Endothelial cell (in vitro differentiated cells): ENCODE measurements around the gene BACH2. TPM values are rescaled to one million over a fixed set of nuclear protein-coding genes. Genes with fewer than 3 reads are reported as not detected.
"Not testable (repeated sequence)": the region's sequence is repeated elsewhere in the genome, so short reads cannot be mapped to it uniquely, and the experiment has no call there.

Experiments used
- DNase-seq: peaks from one replicate; pipeline ENCODE4 v3.0.0; 2021; ENCODE audit warnings: low spot score
- H3K27ac Mint-ChIP-seq: one replicate; pipeline ENCODE4 v1.8.0; 2021; ENCODE audit warnings: mixed read lengths, inconsistent platforms; ENCODE audit not compliant: unreplicated experiment
- H3K27me3 Mint-ChIP-seq: one replicate; pipeline ENCODE4 v1.8.0; 2021; ENCODE audit warnings: mild to moderate bottlenecking, moderate library complexity, mixed read lengths, inconsistent platforms; ENCODE audit not compliant: unreplicated experiment
- H3K36me3 Mint-ChIP-seq: one replicate; pipeline ENCODE4 v1.8.0; 2021; ENCODE audit warnings: mild to moderate bottlenecking, low read depth, mixed read lengths, inconsistent platforms; ENCODE audit not compliant: unreplicated experiment
- H3K4me1 Mint-ChIP-seq: one replicate; pipeline ENCODE4 v1.8.0; 2021; ENCODE audit warnings: mild to moderate bottlenecking, mixed read lengths, inconsistent platforms; ENCODE audit not compliant: unreplicated experiment
- H3K4me3 Mint-ChIP-seq: one replicate; pipeline ENCODE4 v1.8.0; 2021; ENCODE audit warnings: mild to moderate bottlenecking, mixed read lengths, inconsistent platforms; ENCODE audit not compliant: unreplicated experiment
- H3K9me3 Mint-ChIP-seq: one replicate; pipeline ENCODE4 v1.8.0; 2021; ENCODE audit warnings: mixed read lengths, inconsistent platforms; ENCODE audit not compliant: unreplicated experiment
- CTCF ChIP-seq: fragments of 200-600 bp; sonication (generic); IDR thresholded peaks from one replicate; pipeline ENCODE4 v1.5.0; 2021; ENCODE audit warnings: antibody characterized with exemption; ENCODE audit not compliant: unreplicated experiment
- total RNA-seq: library from RNA; stranded (reverse); fragmentation: NEBNext Ultra II Directional; extraction: Animal tissue kit (Norgen Biotek cat#: 25700); gene quantifications from one replicate; pipeline ENCODE4 v1.2.1, GENCODE V29; 2021; ENCODE audit not compliant: unreplicated experiment

Gene BACH2
- total RNA-seq, 1 donor from 2014 or later = 3.9 TPM

- no peaks in the 10 kb centered on the region for H3K9me3 Mint-ChIP-seq
- H3K4me3 Mint-ChIP-seq = no peak overlapping the region
- H3K27ac Mint-ChIP-seq = no peak overlapping the region
- DNase-seq = no peak
- peaks cover 1% of the 10 kb centered on the region for H3K27me3 Mint-ChIP-seq
- no peak for TF ChIP-seq CTCF
- H3K36me3 Mint-ChIP-seq = no peaks in the 10 kb centered on the region
- H3K4me1 Mint-ChIP-seq = peaks cover 7% of the 10 kb centered on the region
Measured at GRCh38 chr6:90062667-90063066, 234.0 kb downstream of the BACH2 start.

- no peak for DNase-seq
- H3K36me3 Mint-ChIP-seq = no peaks in the 10 kb centered on the region
- no peaks in the 10 kb centered on the region for H3K9me3 Mint-ChIP-seq
- H3K27ac Mint-ChIP-seq = no peak overlapping the region
- H3K27me3 Mint-ChIP-seq = peaks cover 1% of the 10 kb centered on the region
- peaks cover 3% of the 10 kb centered on the region for H3K4me1 Mint-ChIP-seq
- H3K4me3 Mint-ChIP-seq = no peak overlapping the region
- no peak for TF ChIP-seq CTCF
Measured at GRCh38 chr6:90062051-90062450, 234.6 kb downstream of the BACH2 start.

- not testable (repeated sequence) for H3K4me3 Mint-ChIP-seq, H3K27me3 Mint-ChIP-seq, H3K36me3 Mint-ChIP-seq, H3K4me1 Mint-ChIP-seq, H3K27ac Mint-ChIP-seq, DNase-seq, H3K9me3 Mint-ChIP-seq
Measured at GRCh38 chr6:90059178-90059577, 237.5 kb downstream of the BACH2 start.

GRCh38 chr6:90055924-90056323 lies 240.7 kb downstream of the BACH2 start:
- not testable (repeated sequence) for H3K9me3 Mint-ChIP-seq, H3K27me3 Mint-ChIP-seq, H3K4me3 Mint-ChIP-seq, H3K27ac Mint-ChIP-seq, H3K36me3 Mint-ChIP-seq, H3K4me1 Mint-ChIP-seq, DNase-seq

GRCh38 chr6:90054193-90054592 lies 242.4 kb downstream of the BACH2 start:
- not testable (repeated sequence) for DNase-seq, H3K27ac Mint-ChIP-seq, H3K9me3 Mint-ChIP-seq, H3K4me1 Mint-ChIP-seq, H3K27me3 Mint-ChIP-seq, H3K4me3 Mint-ChIP-seq, H3K36me3 Mint-ChIP-seq

- Mint-ChIP-seq H3K36me3 (peaks cover 7% of the 10 kb centered on the region), H3K4me1 (no peaks in the 10 kb centered on the region), H3K27ac (no peak overlapping the region), H3K9me3 (peaks cover 5% of the 10 kb centered on the region), H3K4me3 (no peak overlapping the region), H3K27me3 (peaks cover 1% of the 10 kb centered on the region)
- DNase-seq = no peak
- no peak for TF ChIP-seq CTCF
Measured at GRCh38 chr6:90053614-90054013, 243.0 kb downstream of the BACH2 start.

GRCh38 chr6:90049295-90049694 lies 247.3 kb downstream of the BACH2 start:
- Mint-ChIP-seq H3K9me3 (peaks cover 5% of the 10 kb centered on the region), H3K4me1 (peaks cover 4% of the 10 kb centered on the region), H3K4me3 (no peak overlapping the region), H3K27me3 (peaks cover 1% of the 10 kb centered on the region), H3K27ac (no peak overlapping the region), H3K36me3 (peaks cover 7% of the 10 kb centered on the region)
- no peak for DNase-seq
- TF ChIP-seq CTCF = no peak
